ENCODE data around the gene AMPH. TPM values are rescaled to one million over a fixed set of nuclear protein-coding genes. Genes with fewer than 3 reads are reported as not detected.
A peak's percentile ranks its signal among the peaks of the same experiment; 100 is the strongest.
"Not testable (repeated sequence)": the region's sequence is repeated elsewhere in the genome, so short reads cannot be mapped to it uniquely, and the experiment has no call there.

Gene AMPH
- total RNA-seq, 3 donors from 2014 or later (not counting 1 experiment from before 2014, with no cell fraction given): 0.18 TPM; not detected in 2

GRCh38 chr7:38396852-38397251 is 234.3 kb downstream of the AMPH start:
- ATAC-seq (no peak), DNase-seq (no peak)
- Mint-ChIP-seq H3K4me1 (peaks cover 13 to 23% of the 10 kb centered on the region in 2 donors), H3K9me3 (no peaks in the 10 kb centered on the region), H3K27me3 (ENCODE audit: low read depth in 2 of 2) (peaks cover 0 to 6% of the 10 kb centered on the region in 2 donors), H3K4me3 (no peak overlapping the region), H3K27ac (no peak overlapping the region), H3K36me3 (no peaks in the 10 kb centered on the region)
- intact Hi-C loops (cut with micrococcal nuclease): no loop called here
- H3K4me3 ChIP-seq (ENCODE audit: low read length): no peak overlapping the region
- no peaks in the 10 kb centered on the region for H3K9me3 ChIP-seq (ENCODE audit: control insufficient read depth, insufficient read depth, low read length)
- TF ChIP-seq CTCF (IDR thresholded peaks at IDR 0.05): no peak
- H3K36me3 ChIP-seq (ENCODE audit: control insufficient read depth, insufficient read depth, low read length): no peaks in the 10 kb centered on the region
- H3K27ac ChIP-seq (ENCODE audit: low read length): no peak overlapping the region
- H3K27me3 ChIP-seq (ENCODE audit: control insufficient read depth, insufficient read depth, low read length): no peaks in the 10 kb centered on the region
- H3K4me1 ChIP-seq (ENCODE audit: control insufficient read depth, insufficient read depth, low read length): peaks cover 6% of the 10 kb centered on the region
- WGBS (ENCODE audit: insufficient coverage): 100% methylated on average over 2 of the region's 2 CpGs

- H3K27ac ChIP-seq (ENCODE audit: low read length); H3K27me3 Mint-ChIP-seq (ENCODE audit: low read depth in 2 of 2); H3K36me3 ChIP-seq (ENCODE audit: control insufficient read depth, insufficient read depth, low read length); H3K4me3 ChIP-seq (ENCODE audit: low read length); H3K4me1 ChIP-seq (ENCODE audit: control insufficient read depth, insufficient read depth, low read length); DNase-seq; ATAC-seq; H3K36me3 Mint-ChIP-seq; H3K9me3 ChIP-seq (ENCODE audit: control insufficient read depth, insufficient read depth, low read length); H3K9me3 Mint-ChIP-seq; H3K27me3 ChIP-seq (ENCODE audit: control insufficient read depth, insufficient read depth, low read length); intact Hi-C loops (cut with micrococcal nuclease); H3K27ac Mint-ChIP-seq; H3K4me3 Mint-ChIP-seq: not testable (repeated sequence)
- 95% methylated on average over 1 of the region's 1 CpG for WGBS (ENCODE audit: insufficient coverage)
- H3K4me1 Mint-ChIP-seq: peaks cover 13 to 23% of the 10 kb centered on the region in 2 donors
Measured at GRCh38 chr7:38395921-38396552, 235.1 kb downstream of the AMPH start.

GRCh38 chr7:38394660-38395059 is 236.5 kb downstream of the AMPH start:
- no peaks in the 10 kb centered on the region for H3K36me3 ChIP-seq (ENCODE audit: control insufficient read depth, insufficient read depth, low read length)
- peak overlapping the region; percentile 30 to 44 for H3K27ac Mint-ChIP-seq
- H3K36me3 Mint-ChIP-seq: no peaks in the 10 kb centered on the region
- no peak for ATAC-seq
- H3K9me3 Mint-ChIP-seq: no peaks in the 10 kb centered on the region
- no peaks in the 10 kb centered on the region for H3K27me3 ChIP-seq (ENCODE audit: control insufficient read depth, insufficient read depth, low read length)
- peaks cover 6% of the 10 kb centered on the region for H3K4me1 ChIP-seq (ENCODE audit: control insufficient read depth, insufficient read depth, low read length)
- no peaks in the 10 kb centered on the region for H3K9me3 ChIP-seq (ENCODE audit: control insufficient read depth, insufficient read depth, low read length)
- DNase-seq: no peak
- no peak overlapping the region for H3K4me3 ChIP-seq (ENCODE audit: low read length)
- peaks cover 0 to 6% of the 10 kb centered on the region in 2 donors for H3K27me3 Mint-ChIP-seq (ENCODE audit: low read depth in 2 of 2)
- TF ChIP-seq CTCF (IDR thresholded peaks at IDR 0.05): no peak
- H3K4me3 Mint-ChIP-seq: no peak overlapping the region
- no peak overlapping the region for H3K27ac ChIP-seq (ENCODE audit: low read length)
- 44% methylated on average over 4 of the region's 4 CpGs for WGBS (ENCODE audit: insufficient coverage)
- H3K4me1 Mint-ChIP-seq: peaks cover 18 to 27% of the 10 kb centered on the region in 2 donors
- intact Hi-C loops (cut with micrococcal nuclease): no loop called here

- peaks cover 22 to 23% of the 10 kb centered on the region in 2 donors for H3K4me1 Mint-ChIP-seq
- Histone ChIP-seq H3K4me1 (ENCODE audit: control insufficient read depth, insufficient read depth, low read length) (peaks cover 6% of the 10 kb centered on the region), H3K4me3 (ENCODE audit: low read length) (no peak overlapping the region), H3K36me3 (ENCODE audit: control insufficient read depth, insufficient read depth, low read length) (no peaks in the 10 kb centered on the region), H3K27ac (ENCODE audit: low read length) (no peak overlapping the region), H3K9me3 (ENCODE audit: control insufficient read depth, insufficient read depth, low read length) (no peaks in the 10 kb centered on the region), H3K27me3 (ENCODE audit: control insufficient read depth, insufficient read depth, low read length) (no peaks in the 10 kb centered on the region)
- H3K9me3 Mint-ChIP-seq: no peaks in the 10 kb centered on the region
- no peak for TF ChIP-seq CTCF (IDR thresholded peaks at IDR 0.05)
- no peak overlapping the region for H3K4me3 Mint-ChIP-seq
- ATAC-seq (no peak), DNase-seq (no peak)
- H3K27ac Mint-ChIP-seq: peak overlapping the region in 1 of 2 donors; percentile 19
- no peaks in the 10 kb centered on the region for H3K36me3 Mint-ChIP-seq
- 62% methylated on average over 5 of the region's 5 CpGs for WGBS (ENCODE audit: insufficient coverage)
- H3K27me3 Mint-ChIP-seq (ENCODE audit: low read depth in 2 of 2): no peaks in the 10 kb centered on the region
- intact Hi-C loops (cut with micrococcal nuclease): no loop called here
Measured at GRCh38 chr7:38393874-38394273, 237.3 kb downstream of the AMPH start.

All from natural killer cell (primary cell).